SK-N-SH (cell line): Measurements from ENCODE around the gene CASS4.

Experiments
- CTCF ChIP-seq: fragments of 200-600 bp; sonication (generic); IDR thresholded peaks from 2 replicates; pipeline ENCODE4 v1.6.1; 2017; ENCODE audit warnings: antibody characterized with exemption, mild to moderate bottlenecking, moderate library complexity
- TEAD4 ChIP-seq: IDR thresholded peaks from 2 replicates; pipeline ENCODE4 v1.4.0; 2012; ENCODE audit warnings: mild to moderate bottlenecking, borderline replicate concordance; ENCODE audit not compliant: insufficient read depth

- no peak for TF ChIP-seq CTCF
- TF ChIP-seq TEAD4 = no peak
Measured at GRCh38 chr20:56376331-56376730, 35.7 kb upstream of the CASS4 start.
